Activated T-helper 1 cell treated with anti-CD3 and anti-CD28 coated beads, Interleukin-12 subunit alpha, Interleukin-12 subunit beta, Interleukin-2, Interleukin-4 antibody, amounts not matched to agents 30 ng/mL and 10 ng/mL and 1 ng/mL, durations not matched to agents 14 hours and 24 hours and 36 hours (primary cell): ENCODE data around the gene TNNI2. TPM values are rescaled to one million over a fixed set of nuclear protein-coding genes. Genes with fewer than 3 reads are reported as not detected.

Experiments
- total RNA-seq: library from RNA; stranded (reverse); gene quantifications from 2 replicates; pipeline ENCODE4 v1.2.3, GENCODE V29; 2022

TNNI2 gene
- total RNA-seq, 1 donor from 2014 or later, result not detected

Other genes starting within 250 kb of the TNNI2 start
- not detected in 2 replicates for gene KRTAP5-2, start 240.7 kb upstream of the TNNI2 start, total RNA-seq
- gene KRTAP5-3, start 230.5 kb upstream of the TNNI2 start, total RNA-seq, result not detected in 2 replicates
- gene KRTAP5-4, start 216.8 kb upstream of the TNNI2 start, total RNA-seq, result not detected in 2 replicates
- not detected in 2 replicates for gene KRTAP5-5, start 209.2 kb upstream of the TNNI2 start, total RNA-seq
- not detected in 2 replicates for gene KRTAP5-6, start 141.8 kb upstream of the TNNI2 start, total RNA-seq
- gene IFITM10, start 88.4 kb upstream of the TNNI2 start, total RNA-seq, result 0.32 and 0.52 TPM in 2 replicates
- 84.2 and 92.1 TPM in 2 replicates for gene CTSD, start 75.1 kb upstream of the TNNI2 start, total RNA-seq
- not detected in 2 replicates for gene SYT8, start 4.0 kb upstream of the TNNI2 start, total RNA-seq
- 257 and 262 TPM in 2 replicates for gene LSP1, start 14.1 kb downstream of the TNNI2 start, total RNA-seq
- 0.05 TPM in 1 of 2 replicates, not detected in the other for gene PRR33, start 52.9 kb downstream of the TNNI2 start, total RNA-seq
- gene TNNT3, start 80.7 kb downstream of the TNNI2 start, total RNA-seq, result 0.64 and 0.70 TPM in 2 replicates
- gene MRPL23, start 108.4 kb downstream of the TNNI2 start, total RNA-seq, result 58.5 and 69.3 TPM in 2 replicates
- gene H19, start 158.9 kb downstream of the TNNI2 start, total RNA-seq, result not detected in 2 replicates